Measurements from ENCODE around the gene ADAMTS15.

GRCh38 chr11:130436171-130436570, 12.3 kb upstream of the ADAMTS15 start:
- TF ChIP-seq CTCF (IDR thresholded peaks at IDR 0.05) (no peak), EP300 (IDR thresholded peaks at IDR 0.05) (no peak)

Measured in upper lobe of left lung (tissue), 4 donors.